Fibroblast of pulmonary artery (primary cell): ENCODE measurements around the gene FAM120B.

ENCODE experiments used
- DNase-seq: peaks from one replicate; pipeline ENCODE4 v3.0.0-alpha.2; 2010; ENCODE audit warnings: low read depth
- H3K4me3 ChIP-seq: replicated peaks from 2 replicates; pipeline ENCODE4 v1.5.1; 2011; ENCODE audit warnings: low read depth, mild to moderate bottlenecking, control low read depth, low read length, moderate library complexity
- TF ChIP-seq, protein P1 (sequence below): IDR thresholded peaks from 2 replicates; pipeline ENCODE4 v1.5.1; 2011; ENCODE audit warnings: mild to moderate bottlenecking, control low read depth, low read length, inconsistent platforms; ENCODE audit errors: missing control alignments

Gene FAM120B

DNA sequence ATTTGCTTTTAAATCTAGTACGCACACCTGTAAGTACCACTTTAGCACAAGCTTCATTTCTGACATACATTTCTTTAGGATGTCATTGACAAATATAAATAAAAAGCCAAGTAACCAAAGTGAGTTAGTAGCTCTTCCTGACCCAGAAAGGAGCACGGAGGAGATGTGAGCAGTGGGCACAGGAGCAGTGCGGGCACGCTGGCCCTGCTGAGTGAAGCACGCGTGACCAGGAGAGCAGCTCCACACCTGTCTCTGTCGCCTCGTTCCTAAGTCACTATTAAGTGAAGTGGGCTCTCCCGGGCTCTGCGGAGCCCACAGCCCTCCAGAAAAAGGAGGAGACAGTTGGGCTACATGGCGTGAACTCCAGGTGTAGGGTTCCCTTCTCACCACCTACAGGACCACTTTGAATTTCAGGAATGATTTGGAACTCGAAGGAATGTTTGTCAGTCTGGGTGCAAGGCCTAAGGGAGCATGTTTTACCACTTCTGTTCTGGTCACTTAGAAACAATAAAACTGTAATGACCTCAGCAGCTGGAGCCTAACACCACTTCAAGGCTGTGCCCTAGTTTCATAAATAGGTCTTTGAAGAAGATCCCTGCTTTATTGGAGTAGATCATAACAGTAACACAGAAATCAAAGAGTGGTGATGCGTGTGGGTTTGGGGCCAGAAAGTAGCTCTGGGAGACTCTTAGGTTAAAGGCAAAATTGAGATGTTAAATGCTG lies 95.9 kb downstream of the FAM120B start:
- TF ChIP-seq, protein P1, sequence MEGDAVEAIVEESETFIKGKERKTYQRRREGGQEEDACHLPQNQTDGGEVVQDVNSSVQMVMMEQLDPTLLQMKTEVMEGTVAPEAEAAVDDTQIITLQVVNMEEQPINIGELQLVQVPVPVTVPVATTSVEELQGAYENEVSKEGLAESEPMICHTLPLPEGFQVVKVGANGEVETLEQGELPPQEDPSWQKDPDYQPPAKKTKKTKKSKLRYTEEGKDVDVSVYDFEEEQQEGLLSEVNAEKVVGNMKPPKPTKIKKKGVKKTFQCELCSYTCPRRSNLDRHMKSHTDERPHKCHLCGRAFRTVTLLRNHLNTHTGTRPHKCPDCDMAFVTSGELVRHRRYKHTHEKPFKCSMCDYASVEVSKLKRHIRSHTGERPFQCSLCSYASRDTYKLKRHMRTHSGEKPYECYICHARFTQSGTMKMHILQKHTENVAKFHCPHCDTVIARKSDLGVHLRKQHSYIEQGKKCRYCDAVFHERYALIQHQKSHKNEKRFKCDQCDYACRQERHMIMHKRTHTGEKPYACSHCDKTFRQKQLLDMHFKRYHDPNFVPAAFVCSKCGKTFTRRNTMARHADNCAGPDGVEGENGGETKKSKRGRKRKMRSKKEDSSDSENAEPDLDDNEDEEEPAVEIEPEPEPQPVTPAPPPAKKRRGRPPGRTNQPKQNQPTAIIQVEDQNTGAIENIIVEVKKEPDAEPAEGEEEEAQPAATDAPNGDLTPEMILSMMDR = no peak
- DNase-seq = no peak
- no peak overlapping the region for H3K4me3 ChIP-seq

DNA sequence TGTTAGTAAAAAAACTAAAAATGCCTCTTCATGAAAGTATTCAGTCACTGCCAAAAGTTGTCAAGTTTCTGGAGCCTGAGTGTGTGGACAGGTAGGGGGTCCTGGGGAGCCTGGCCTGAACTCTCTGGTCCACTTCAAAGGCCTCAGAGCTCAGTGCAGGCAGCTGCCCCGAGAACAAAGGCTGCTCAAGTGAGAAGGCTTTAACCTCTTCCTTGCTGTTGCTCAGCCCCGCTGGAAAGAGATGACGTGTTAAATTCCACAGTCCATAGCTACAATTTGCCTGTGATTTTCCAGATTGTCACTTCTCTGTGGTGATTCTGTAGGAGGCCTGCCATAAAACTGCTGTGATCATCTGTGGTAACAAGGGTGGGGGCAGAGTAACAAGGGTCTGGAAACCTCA lies 96.9 kb downstream of the FAM120B start:
- DNase-seq = peak; percentile 47
- no peak overlapping the region for H3K4me3 ChIP-seq
- TF ChIP-seq, protein P1 = no peak

DNA sequence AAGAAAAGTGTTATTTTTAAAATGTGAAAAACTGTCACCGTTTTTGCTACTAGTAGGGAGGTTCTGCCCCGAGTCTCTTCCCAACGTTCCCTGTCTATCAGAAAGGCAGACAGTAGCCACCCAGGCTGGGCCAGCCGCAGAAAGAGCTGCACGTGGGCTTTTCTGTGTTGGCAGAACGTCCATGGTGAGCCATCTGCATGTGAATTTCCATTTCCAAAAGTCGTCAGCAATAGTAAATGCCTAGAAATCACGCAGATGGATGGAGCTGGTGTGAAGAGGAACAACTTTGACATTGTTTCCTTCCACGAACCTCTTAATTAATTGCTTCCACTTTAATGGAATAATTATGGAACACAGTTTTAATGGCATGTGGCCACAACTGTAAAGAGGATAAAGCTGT lies 97.5 kb downstream of the FAM120B start:
- no peak overlapping the region for H3K4me3 ChIP-seq
- TF ChIP-seq, protein P1 = no peak
- DNase-seq = no peak

DNA sequence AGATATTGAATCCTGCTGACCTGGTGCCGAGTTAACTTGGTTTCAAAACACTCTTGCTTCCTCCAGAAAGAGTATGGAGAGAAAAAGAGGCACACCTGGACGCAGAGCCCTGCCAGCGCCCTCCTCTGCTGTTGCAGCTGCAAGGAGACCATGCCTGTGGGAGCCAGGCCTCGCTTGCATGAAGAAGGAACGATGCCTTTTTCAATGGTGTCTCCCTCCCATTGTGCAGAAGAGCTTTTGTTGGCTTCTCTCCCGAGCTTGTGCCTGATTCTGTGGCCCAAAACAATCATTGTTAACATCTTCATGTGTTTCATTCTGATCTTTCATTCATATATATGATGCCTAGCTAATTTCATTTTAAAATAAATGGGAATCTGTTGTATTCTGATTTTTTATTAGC lies 98.1 kb downstream of the FAM120B start:
- H3K4me3 ChIP-seq = no peak overlapping the region
- TF ChIP-seq, protein P1 = no peak
- DNase-seq = peak; percentile 17

DNA sequence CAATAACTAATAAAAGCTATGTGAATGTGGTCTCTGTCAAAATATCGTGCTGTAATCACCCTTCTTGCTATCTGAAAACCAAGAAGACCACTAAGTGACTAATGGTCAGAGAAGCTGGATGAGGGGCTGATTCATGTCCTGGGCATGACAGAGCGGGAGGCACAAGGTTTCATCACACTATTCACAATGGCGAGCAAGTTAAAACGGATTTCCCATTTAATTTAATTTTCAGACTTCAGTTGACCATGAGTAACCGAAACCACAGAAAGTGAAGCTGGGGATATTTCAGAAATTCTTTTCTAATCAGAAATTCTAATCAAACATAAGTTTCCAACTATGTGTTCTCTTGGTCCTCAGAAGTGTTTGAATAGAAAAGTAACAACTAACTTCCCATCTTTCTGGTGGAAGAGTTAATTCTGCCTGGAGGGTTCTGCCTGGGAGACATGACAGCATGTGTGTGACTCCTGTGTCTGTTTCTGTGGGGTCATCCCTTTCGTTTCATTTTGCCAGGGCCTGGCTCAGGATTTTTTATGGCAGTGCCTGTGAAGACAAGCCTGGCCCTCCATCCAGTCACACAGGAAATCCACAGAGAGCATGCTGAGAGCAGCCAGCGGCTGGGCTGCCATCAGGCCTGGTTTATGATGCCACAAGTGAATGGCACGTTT lies 98.9 kb downstream of the FAM120B start:
- peak; percentile 94 for DNase-seq
- TF ChIP-seq, protein P1 = no peak
- H3K4me3 ChIP-seq = no peak overlapping the region

DNA sequence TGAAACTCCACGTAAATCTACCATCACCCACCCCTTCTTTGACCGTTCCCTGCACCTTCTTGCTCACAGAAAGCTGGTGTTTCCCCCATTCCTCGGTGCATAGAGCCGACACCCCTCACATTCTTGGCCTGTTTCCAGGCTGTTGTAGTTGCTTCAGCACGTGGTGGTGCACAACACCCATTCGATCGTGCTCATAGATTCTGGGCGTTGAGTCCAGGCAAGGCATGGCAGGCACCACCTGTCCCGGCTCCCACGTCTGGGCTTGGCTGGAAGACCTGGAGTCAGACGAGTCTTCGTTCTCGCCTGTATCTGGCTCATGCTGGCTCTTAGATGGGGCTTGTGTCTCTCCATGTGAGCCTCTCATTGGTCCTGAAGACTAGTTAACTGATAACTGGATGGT lies 100.6 kb downstream of the FAM120B start:
- no peak for DNase-seq
- no peak overlapping the region for H3K4me3 ChIP-seq

More for the DNA sequence above, 100.6 kb downstream of the FAM120B start:
- TF ChIP-seq, protein P1 = no peak
